Transverse colon (tissue), 4 donors: ENCODE measurements around the gene IGFBP1.
"Not testable (repeated sequence)": the region's sequence is repeated elsewhere in the genome, so short reads cannot be mapped to it uniquely, and the experiment has no call there.

Experiments
- CTCF ChIP-seq, 5 experiments: fragments of 200-600 bp in 3 of 5; fragments of 450-650 bp in 2 of 5; sonication (generic) in 3 of 5; IDR thresholded peaks; 1 replicate in 2 of 5; 2 replicates in 3 of 5; pipeline ENCODE4 v1.5.1; 2016 to 2017; ENCODE audit warnings: antibody characterized with exemption in 5 of 5, inconsistent platforms in 3 of 5, mild to moderate bottlenecking in 2 of 5, moderate library complexity in 1 of 5
- POLR2A ChIP-seq: fragments of 450-650 bp; IDR thresholded peaks from one replicate; pipeline ENCODE4 v1.6.1; 2016; ENCODE audit warnings: antibody characterized with exemption, mild to moderate bottlenecking, moderate library complexity
- POLR2AphosphoS5 ChIP-seq, 3 donors: sonication (generic); formaldehyde crosslinking; IDR thresholded peaks; one replicate each; pipeline ENCODE4 v1.6.1; 2016; ENCODE audit warnings: antibody characterized with exemption in 3 of 3

- TF ChIP-seq CTCF (IDR thresholded peaks at IDR 0.05); POLR2A; POLR2AphosphoS5 (IDR thresholded peaks at IDR 0.05): not testable (repeated sequence)
Measured at GRCh38 chr7:45838852-45839251, 49.4 kb upstream of the IGFBP1 start.
